ENCODE measurements around the gene HSBP1.

The HSBP1 gene

DNA sequence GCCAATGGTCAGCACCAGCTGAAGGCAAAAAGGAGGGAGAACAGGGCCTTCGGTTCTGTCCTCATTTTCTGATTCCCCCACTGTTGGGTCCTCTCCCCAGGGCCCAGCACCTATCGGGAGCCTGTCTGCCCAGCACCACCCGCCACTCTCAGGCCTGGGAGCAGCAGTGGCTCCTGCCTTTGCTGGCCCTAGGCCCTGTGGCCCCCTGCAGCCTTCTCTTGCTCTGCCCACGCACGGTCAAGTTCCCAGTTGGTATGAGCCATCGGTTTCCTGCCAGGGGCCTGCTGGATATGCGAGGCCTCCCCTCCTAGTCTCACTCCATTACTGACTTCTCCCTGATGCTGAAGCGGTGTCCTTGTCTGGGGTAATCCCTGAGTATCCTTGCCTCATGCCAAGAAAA, 37.5 kb downstream of the HSBP1 start:
- no peaks in the 10 kb centered on the region for H3K4me1 ChIP-seq
- intact Hi-C loops (cut with DNase I; ENCODE audit: low total_unique reads), result no loop called here

DNA sequence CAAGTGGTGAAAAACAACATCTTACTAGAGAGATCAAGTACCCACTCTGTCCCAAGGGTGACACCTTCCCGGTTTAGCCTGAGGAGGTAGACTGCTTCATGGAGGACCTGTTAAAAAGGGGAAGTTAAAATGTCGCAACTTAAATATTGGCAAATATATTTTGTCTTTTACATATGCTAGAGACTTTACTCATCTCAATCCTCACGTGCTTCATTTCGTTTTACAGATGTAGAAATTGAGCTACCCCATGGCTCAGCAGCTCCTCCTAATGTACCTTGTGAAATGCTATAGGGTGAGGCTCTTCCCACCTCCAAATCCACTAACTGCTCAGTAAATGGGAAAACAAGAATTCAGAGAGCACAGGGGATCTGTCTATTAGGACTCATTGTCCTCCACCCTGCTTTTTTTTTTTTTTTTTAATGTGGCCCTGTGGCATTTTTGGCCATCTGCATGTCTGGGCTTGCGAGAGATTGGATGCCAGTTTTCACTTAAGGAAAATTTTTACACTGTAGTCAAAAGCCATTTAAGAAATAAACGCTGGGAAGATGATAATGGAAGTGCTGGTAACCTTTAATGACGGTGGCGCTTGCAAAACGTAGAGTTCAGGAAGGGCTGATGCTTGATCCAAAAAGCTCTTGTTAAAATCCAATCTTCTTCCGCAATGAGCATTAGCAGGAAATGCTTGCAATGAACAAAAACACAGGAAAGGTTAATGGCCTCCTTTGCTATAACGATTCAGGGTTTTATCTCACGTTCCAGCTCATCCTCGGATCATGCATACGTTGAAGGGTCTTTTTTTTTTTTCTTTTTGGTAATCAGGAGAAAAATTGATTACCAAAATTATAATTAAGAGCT, 39.8 kb downstream of the HSBP1 start:
- Histone ChIP-seq H3K4me1 (no peaks in the 10 kb centered on the region), H3K9me3 (no peaks in the 10 kb centered on the region), H3K27ac (no peak overlapping the region), H3K4me3 (no peak overlapping the region), H3K36me3 (no peaks in the 10 kb centered on the region), H3K27me3 (no peaks in the 10 kb centered on the region)
- no peak for DNase-seq
- no peak for TF ChIP-seq CTCF (IDR thresholded peaks at IDR 0.05)
- intact Hi-C loops (cut with DNase I; ENCODE audit: low total_unique reads), result no loop called here

More for the DNA sequence above, 37.5 kb downstream of the HSBP1 start:
- TF ChIP-seq CTCF (IDR thresholded peaks at IDR 0.05), result no peak
- Histone ChIP-seq H3K36me3 (no peaks in the 10 kb centered on the region), H3K27ac (no peak overlapping the region), H3K9me3 (no peaks in the 10 kb centered on the region), H3K27me3 (no peaks in the 10 kb centered on the region), H3K4me3 (no peak overlapping the region)
- no peak for DNase-seq

- no peaks in the 10 kb centered on the region for H3K4me1 ChIP-seq
- intact Hi-C loops (cut with DNase I; ENCODE audit: low total_unique reads), result no loop called here
- no peak for TF ChIP-seq CTCF (IDR thresholded peaks at IDR 0.05)
- no peak overlapping the region for H3K4me3 ChIP-seq
- no peaks in the 10 kb centered on the region for H3K27me3 ChIP-seq
- H3K9me3 ChIP-seq, result no peaks in the 10 kb centered on the region
- H3K27ac ChIP-seq, result no peak overlapping the region
- no peak for DNase-seq
- H3K36me3 ChIP-seq, result no peaks in the 10 kb centered on the region
Measured at GRCh38 chr16:83849421-83849820, 41.6 kb downstream of the HSBP1 start.

- Histone ChIP-seq H3K27me3 (no peaks in the 10 kb centered on the region), H3K36me3 (no peaks in the 10 kb centered on the region), H3K27ac (no peak overlapping the region), H3K4me3 (no peak overlapping the region), H3K4me1 (no peaks in the 10 kb centered on the region), H3K9me3 (no peaks in the 10 kb centered on the region)
- DNase-seq, result no peak
- no peak for TF ChIP-seq CTCF (IDR thresholded peaks at IDR 0.05)
- intact Hi-C loops (cut with DNase I; ENCODE audit: low total_unique reads), result no loop called here
Measured at GRCh38 chr16:83850947-83851346, 43.2 kb downstream of the HSBP1 start.

DNA sequence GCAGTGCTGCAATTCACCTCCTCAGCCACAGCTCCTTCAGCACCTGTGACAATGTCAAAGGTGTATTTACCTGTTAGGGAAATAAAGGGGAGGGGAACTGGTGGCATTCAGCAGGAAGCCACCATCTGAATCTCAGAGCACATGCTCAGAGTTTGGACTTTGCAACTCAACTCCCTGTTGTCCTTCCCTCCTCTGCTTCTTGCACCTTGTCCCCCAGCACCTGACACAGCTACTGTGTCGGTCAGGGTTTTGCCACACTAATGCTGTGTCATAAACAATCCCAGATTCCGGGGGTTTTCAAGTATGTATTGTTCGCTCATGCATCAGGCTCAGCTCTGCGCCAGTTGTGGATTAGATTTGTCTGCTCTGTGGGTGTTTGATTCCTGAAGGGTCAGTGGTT, 43.7 kb downstream of the HSBP1 start:
- no peak for TF ChIP-seq CTCF (IDR thresholded peaks at IDR 0.05)
- DNase-seq, result no peak
- intact Hi-C loops (cut with DNase I; ENCODE audit: low total_unique reads), result no loop called here
- Histone ChIP-seq H3K4me1 (no peaks in the 10 kb centered on the region), H3K27me3 (no peaks in the 10 kb centered on the region), H3K9me3 (no peaks in the 10 kb centered on the region), H3K27ac (no peak overlapping the region), H3K4me3 (no peak overlapping the region), H3K36me3 (no peaks in the 10 kb centered on the region)
